Caco-2 (cell line): Measurements from ENCODE around the gene WWOX. TPM values are rescaled to one million over a fixed set of nuclear protein-coding genes. Genes with fewer than 3 reads are reported as not detected.

ENCODE experiments used
- BruUV-seq: library from RNA; stranded (reverse); fragments of 400-500 nt; replicated peaks from 2 replicates; lab custom pipeline; 2021; lab: Mats Ljungman, UMichigan
- CTCF ChIA-PET: fragments of 300-600 bp; sonication (Branson Sonifier 250); formaldehyde crosslinking; loops from one replicate; lab custom pipeline; 2022; ENCODE audit warnings: antibody characterized with exemption; lab: Charles Lee
- POLR2A ChIA-PET: fragments of 300-600 bp; sonication (Branson Sonifier 250); formaldehyde crosslinking; loops from one replicate; lab custom pipeline; 2022; ENCODE audit warnings: antibody characterized with exemption; lab: Charles Lee
- DNase-seq, 2 experiments: peaks; one replicate each; pipeline versions ENCODE4 v3.0.0 to v3.0.0-alpha.2; 2020 to 2022
- H3K27me3 ChIP-seq: replicated peaks from 2 replicates; pipeline ENCODE4 v1.6.0; 2011; ENCODE audit warnings: low read length; ENCODE audit not compliant: control insufficient read depth, insufficient read depth
- H3K36me3 ChIP-seq: 2 replicates; pipeline ENCODE4 v1.5.1; 2011; ENCODE audit warnings: low read length; ENCODE audit not compliant: control insufficient read depth, insufficient read depth
- H3K4me1 ChIP-seq: fragments of 250-450 bp; sonication (Bioruptor Pico); 2 replicates; pipeline ENCODE4 v1.5.1; 2020; ENCODE audit warnings: mild to moderate bottlenecking
- H3K4me3 ChIP-seq: 2 replicates; pipeline ENCODE4 v1.5.1; 2011; ENCODE audit warnings: low read depth, mild to moderate bottlenecking, control low read depth, low read length
- H3K9me3 ChIP-seq: fragments of 250-450 bp; sonication (Bioruptor Pico); 2 replicates; pipeline ENCODE4 v1.5.1; 2020; ENCODE audit warnings: mild to moderate bottlenecking, moderate library complexity
- H3K27ac Mint-ChIP-seq: one replicate; pipeline ENCODE4 v1.8.0; 2022; ENCODE audit warnings: mixed read lengths; ENCODE audit not compliant: unreplicated experiment
- H3K27me3 Mint-ChIP-seq: one replicate; pipeline ENCODE4 v1.8.0; 2022; ENCODE audit warnings: mixed read lengths; ENCODE audit not compliant: insufficient read depth, unreplicated experiment
- H3K36me3 Mint-ChIP-seq: one replicate; pipeline ENCODE4 v1.8.0; 2022; ENCODE audit warnings: mild to moderate bottlenecking, mixed read lengths; ENCODE audit not compliant: insufficient read depth, unreplicated experiment
- H3K4me1 Mint-ChIP-seq: one replicate; pipeline ENCODE4 v1.8.0; 2022; ENCODE audit warnings: low read depth, mixed read lengths; ENCODE audit not compliant: unreplicated experiment
- H3K4me3 Mint-ChIP-seq: one replicate; pipeline ENCODE4 v1.8.0; 2022; ENCODE audit warnings: mild to moderate bottlenecking, moderate library complexity, mixed read lengths; ENCODE audit not compliant: unreplicated experiment
- H3K9me3 Mint-ChIP-seq: one replicate; pipeline ENCODE4 v1.8.0; 2022; ENCODE audit warnings: mixed read lengths; ENCODE audit not compliant: unreplicated experiment
- intact Hi-C: fragments of 100-400 bp; cut with micrococcal nuclease; formaldehyde crosslinking; loops from one replicate; pipeline ENCODE4 v1.10.0; 2022; ENCODE audit not compliant: unreplicated experiment
- total RNA-seq: library from RNA; stranded (reverse); gene quantifications from 2 replicates; pipeline ENCODE4 v1.2.3, GENCODE V29; 2022
- TF ChIP-seq, protein P1 (sequence below), 2 experiments: fragments of 200-600 bp in 1 of 2; IDR thresholded peaks; 1 replicate in 1 of 2; 2 replicates in 1 of 2; pipeline versions ENCODE4 v1.5.1 to v1.8.0; 2011 to 2022; ENCODE audit warnings: antibody characterized with exemption in 1 of 2, control low read depth in 1 of 2, inconsistent platforms in 1 of 2, low read depth in 1 of 2, low read length in 1 of 2, mild to moderate bottlenecking in 1 of 2, moderate library complexity in 1 of 2; ENCODE audit not compliant: insufficient read depth in 1 of 2, severe bottlenecking in 1 of 2, unreplicated experiment in 1 of 2

The WWOX gene
- total RNA-seq, 1 experiment from 2014 or later, result 45.0 TPM

DNA sequence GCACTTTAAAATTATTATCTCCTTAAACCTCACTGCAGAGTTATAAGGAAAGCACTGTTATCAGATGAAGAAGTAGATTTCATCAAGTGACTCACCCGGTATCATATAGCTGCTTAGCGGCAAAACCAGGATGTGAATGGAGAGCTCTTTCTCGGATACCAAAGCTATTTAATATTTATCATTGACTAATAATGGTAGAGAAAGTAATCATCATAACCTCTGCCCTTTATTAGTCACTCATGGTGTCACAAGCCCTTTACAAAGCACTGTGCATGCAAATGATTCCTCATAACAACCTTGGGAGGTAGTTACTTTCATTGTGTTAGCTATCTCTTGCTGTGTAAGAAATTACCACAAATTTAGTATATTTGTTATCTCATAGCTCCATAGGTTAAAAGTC, 908.2 kb downstream of the WWOX start:
- no peaks in the 10 kb centered on the region for H3K36me3 ChIP-seq
- peaks cover 6% of the 10 kb centered on the region for H3K4me1 Mint-ChIP-seq
- no peak overlapping the region for H3K4me3 ChIP-seq
- ChIA-PET POLR2A (no interaction called here), CTCF (no interaction called here)
- intact Hi-C loops, result no loop called here
- H3K27ac Mint-ChIP-seq, result no peak overlapping the region
- no peaks in the 10 kb centered on the region for H3K27me3 ChIP-seq
- no peaks in the 10 kb centered on the region for H3K4me1 ChIP-seq
- TF ChIP-seq, protein P1, sequence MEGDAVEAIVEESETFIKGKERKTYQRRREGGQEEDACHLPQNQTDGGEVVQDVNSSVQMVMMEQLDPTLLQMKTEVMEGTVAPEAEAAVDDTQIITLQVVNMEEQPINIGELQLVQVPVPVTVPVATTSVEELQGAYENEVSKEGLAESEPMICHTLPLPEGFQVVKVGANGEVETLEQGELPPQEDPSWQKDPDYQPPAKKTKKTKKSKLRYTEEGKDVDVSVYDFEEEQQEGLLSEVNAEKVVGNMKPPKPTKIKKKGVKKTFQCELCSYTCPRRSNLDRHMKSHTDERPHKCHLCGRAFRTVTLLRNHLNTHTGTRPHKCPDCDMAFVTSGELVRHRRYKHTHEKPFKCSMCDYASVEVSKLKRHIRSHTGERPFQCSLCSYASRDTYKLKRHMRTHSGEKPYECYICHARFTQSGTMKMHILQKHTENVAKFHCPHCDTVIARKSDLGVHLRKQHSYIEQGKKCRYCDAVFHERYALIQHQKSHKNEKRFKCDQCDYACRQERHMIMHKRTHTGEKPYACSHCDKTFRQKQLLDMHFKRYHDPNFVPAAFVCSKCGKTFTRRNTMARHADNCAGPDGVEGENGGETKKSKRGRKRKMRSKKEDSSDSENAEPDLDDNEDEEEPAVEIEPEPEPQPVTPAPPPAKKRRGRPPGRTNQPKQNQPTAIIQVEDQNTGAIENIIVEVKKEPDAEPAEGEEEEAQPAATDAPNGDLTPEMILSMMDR (IDR thresholded peaks at IDR 0.05; ENCODE audit: insufficient read depth in 1 of 2, low read depth in 1 of 2, low read length in 1 of 2, severe bottlenecking in 1 of 2, unreplicated experiment in 1 of 2), result no peak
- H3K9me3 Mint-ChIP-seq, result no peaks in the 10 kb centered on the region
- no TSS peak for BruUV-seq
- DNase-seq, result no peak
- no peak overlapping the region for H3K4me3 Mint-ChIP-seq
- no peaks in the 10 kb centered on the region for H3K36me3 Mint-ChIP-seq
- no peaks in the 10 kb centered on the region for H3K27me3 Mint-ChIP-seq
- H3K9me3 ChIP-seq, result no peaks in the 10 kb centered on the region

DNA sequence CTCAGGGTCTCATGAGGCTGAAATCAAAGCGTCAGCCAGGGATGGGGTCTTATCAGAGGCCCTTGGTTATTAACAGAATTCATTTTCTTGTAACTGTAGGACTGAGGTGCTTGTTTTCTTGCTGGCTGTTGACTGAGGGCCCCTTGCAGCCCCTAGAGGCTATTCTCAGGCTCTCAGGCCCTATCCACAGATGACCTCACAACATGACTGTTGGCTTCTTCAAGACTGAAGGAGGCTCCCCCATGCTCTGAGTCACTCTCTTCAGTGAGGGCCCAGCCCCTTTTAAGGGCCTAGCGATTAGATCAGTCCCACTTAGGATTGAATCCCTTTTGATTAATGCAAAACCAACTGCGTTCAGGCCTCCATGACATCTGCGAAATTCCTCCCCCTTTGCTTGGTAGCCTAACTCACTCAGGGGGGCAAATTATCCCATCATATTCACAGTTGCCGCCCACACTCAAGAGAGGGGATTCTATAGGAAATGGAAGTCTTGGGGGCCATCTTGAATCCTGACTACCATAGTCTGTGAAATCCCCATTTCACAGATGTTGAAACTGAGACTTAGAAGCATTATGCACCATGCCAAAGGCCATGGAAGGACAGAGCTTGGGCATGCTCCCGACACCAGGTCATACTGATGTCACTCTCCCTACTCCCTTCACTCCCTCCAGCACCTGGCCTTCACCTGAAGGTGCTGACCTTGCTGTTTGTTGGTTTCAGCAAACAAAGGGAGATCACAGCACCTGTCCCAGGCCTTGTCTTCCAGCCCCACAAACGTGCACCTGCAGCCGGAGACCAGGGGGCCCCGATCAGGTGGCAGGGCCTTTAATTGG, 908.8 kb downstream of the WWOX start:
- peaks cover 6% of the 10 kb centered on the region for H3K4me1 Mint-ChIP-seq
- TF ChIP-seq, protein P1 (IDR thresholded peaks at IDR 0.05; ENCODE audit: insufficient read depth in 1 of 2, low read depth in 1 of 2, low read length in 1 of 2, severe bottlenecking in 1 of 2, unreplicated experiment in 1 of 2), result no peak
- H3K4me1 ChIP-seq, result no peaks in the 10 kb centered on the region
- POLR2A ChIA-PET, result no interaction called here
- H3K4me3 Mint-ChIP-seq, result no peak overlapping the region
- H3K27me3 ChIP-seq, result no peaks in the 10 kb centered on the region
- H3K27me3 Mint-ChIP-seq, result no peaks in the 10 kb centered on the region
- H3K27ac Mint-ChIP-seq, result no peak overlapping the region
- H3K9me3 ChIP-seq, result no peaks in the 10 kb centered on the region
- CTCF ChIA-PET, result no interaction called here
- H3K9me3 Mint-ChIP-seq, result no peaks in the 10 kb centered on the region
- no TSS peak for BruUV-seq
- no peaks in the 10 kb centered on the region for H3K36me3 Mint-ChIP-seq
- H3K36me3 ChIP-seq, result no peaks in the 10 kb centered on the region
- H3K4me3 ChIP-seq, result no peak overlapping the region
- intact Hi-C loops, result no loop called here
- no peak for DNase-seq

DNA sequence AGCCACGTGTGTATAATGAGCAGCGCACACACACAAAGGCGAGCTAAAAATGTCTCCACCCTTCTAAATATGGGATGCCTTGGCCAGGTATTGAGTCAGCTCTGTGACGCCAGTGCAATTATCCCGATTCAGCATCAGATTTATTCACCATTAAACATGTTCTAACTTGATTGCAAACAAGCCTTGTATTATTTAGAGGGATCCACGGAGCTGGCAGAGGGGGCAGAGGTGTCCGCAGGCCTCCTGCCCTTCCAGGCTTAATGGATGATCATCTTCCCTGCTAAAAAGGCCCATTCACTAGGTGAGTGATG, 909.4 kb downstream of the WWOX start:
- H3K4me1 Mint-ChIP-seq, result peaks cover 5% of the 10 kb centered on the region
- POLR2A ChIA-PET, result no interaction called here
- Histone ChIP-seq H3K27me3 (no peaks in the 10 kb centered on the region), H3K36me3 (no peaks in the 10 kb centered on the region), H3K9me3 (no peaks in the 10 kb centered on the region), H3K4me3 (no peak overlapping the region), H3K4me1 (no peaks in the 10 kb centered on the region)
- TF ChIP-seq, protein P1 (IDR thresholded peaks at IDR 0.05; ENCODE audit: insufficient read depth in 1 of 2, low read depth in 1 of 2, low read length in 1 of 2, severe bottlenecking in 1 of 2, unreplicated experiment in 1 of 2), result no peak
- no TSS peak for BruUV-seq
- CTCF ChIA-PET, result no interaction called here
- H3K27me3 Mint-ChIP-seq, result no peaks in the 10 kb centered on the region
- intact Hi-C loops, result no loop called here
- no peak for DNase-seq
- H3K9me3 Mint-ChIP-seq, result no peaks in the 10 kb centered on the region
- no peaks in the 10 kb centered on the region for H3K36me3 Mint-ChIP-seq
- no peak overlapping the region for H3K4me3 Mint-ChIP-seq
- H3K27ac Mint-ChIP-seq, result no peak overlapping the region
